GM19193 (cell line): ENCODE data around the gene AP3D1.
A peak's percentile ranks its signal among the peaks of the same experiment; 100 is the strongest.

Experiments used
- POLR2A ChIP-seq: IDR thresholded peaks from 4 replicates; pipeline ENCODE4 v1.6.1; 2011; ENCODE audit not compliant: insufficient read depth, insufficient read length; ENCODE audit errors: extremely low read depth

The AP3D1 gene

GRCh38 chr19:2077833-2078619, 73.3 kb downstream of the AP3D1 start:
- TF ChIP-seq POLR2A = peak; percentile 34

- no peak for TF ChIP-seq POLR2A
Measured at GRCh38 chr19:2077398-2077797, 74.0 kb downstream of the AP3D1 start.

- TF ChIP-seq POLR2A = no peak
Measured at GRCh38 chr19:2076526-2076944, 74.8 kb downstream of the AP3D1 start.

DNA sequence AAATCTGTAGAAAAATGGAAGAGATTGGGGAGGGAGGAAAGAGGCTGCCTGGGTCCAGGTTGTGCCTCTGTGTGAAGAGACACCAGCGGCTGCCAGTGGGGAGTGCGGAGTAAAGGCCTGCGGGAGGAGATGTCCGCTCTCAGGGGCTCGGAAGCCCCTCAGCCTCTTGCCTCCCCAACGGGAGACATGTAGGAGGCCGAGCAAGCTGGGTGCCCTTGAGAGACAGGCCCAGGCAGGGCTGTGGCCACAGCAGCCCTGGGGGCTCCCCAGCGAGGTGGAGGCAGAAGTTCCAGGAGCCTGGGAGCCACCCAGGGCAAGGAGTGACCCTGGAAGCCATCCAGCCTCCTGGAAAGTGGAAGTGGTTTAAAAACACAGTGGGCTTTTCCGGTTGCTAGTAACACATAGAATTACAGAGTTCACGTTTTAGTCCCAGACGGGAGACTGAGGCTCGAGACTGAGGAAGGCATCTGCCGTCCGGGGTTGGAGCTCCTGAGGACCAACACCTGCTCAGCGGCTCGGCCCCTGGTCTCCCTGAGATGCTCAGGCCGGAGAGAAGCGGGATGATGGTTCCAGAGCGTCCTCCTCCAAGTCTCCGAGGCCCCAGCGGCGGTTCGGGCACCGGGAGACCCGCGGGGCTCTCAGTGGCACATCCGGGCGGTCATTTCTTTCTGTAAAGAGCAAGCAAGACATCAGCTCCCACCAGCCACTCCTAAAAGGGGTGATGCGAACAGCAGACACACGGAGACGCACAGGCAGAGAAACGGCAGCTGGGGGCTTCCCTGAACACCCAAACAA, 78.4 kb downstream of the AP3D1 start:
- TF ChIP-seq POLR2A = peak; percentile 14

- no peak for TF ChIP-seq POLR2A
Measured at GRCh38 chr19:2070986-2071673, 80.2 kb downstream of the AP3D1 start.

DNA sequence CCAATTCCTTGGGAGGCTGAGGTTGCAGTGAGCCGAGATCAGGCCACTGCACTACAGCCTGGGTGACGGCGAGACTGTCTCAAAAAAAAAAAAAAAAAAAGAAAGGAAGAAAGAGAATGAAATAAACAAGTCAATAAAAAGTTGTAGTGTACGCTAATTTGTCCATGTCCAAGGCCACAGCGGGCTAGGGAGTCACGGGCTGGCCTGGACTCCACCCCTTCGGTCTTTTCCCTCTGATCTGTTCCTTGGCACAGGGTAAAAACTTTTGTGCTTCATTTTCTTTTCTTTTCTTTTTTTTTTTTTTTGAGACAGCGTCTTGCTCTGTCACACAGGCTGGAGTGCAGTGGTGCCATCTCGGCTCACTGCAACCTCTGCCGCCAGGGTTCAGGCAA, 80.9 kb downstream of the AP3D1 start:
- TF ChIP-seq POLR2A = no peak

DNA sequence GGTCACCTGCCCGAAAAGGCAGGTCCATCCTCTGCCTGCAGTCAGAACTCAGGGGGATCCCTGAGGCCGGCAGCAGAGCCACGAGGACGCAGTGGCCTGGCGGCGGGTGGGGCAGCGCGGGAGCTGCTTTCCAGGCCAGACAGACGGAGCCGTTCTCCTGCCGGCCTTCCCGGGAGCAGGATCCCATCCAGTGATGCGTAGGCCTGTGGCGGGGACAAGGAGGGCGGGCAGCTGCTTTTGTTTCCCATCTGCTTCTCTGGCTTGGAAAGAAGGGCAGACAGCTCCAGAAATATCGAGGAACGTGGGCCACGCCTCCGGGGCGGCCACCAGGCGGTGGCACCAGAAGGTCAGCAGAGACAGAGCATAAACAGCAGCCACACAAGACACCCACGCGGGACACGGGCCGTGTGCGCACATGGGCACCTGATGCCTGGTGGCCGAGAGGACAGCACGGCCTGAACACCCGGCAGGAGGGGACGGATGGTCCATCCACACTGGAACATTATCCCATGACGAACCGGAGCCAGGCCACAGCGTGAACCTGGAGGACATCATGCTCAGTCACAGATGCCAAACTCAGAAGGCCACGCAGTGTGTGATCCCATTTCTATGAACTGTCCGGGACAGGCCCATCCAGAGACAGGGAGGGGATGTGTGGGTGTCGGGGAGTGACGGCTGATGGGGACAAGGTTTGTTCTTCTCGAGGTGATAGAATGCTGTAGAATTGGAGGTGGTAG, 86.4 kb downstream of the AP3D1 start:
- TF ChIP-seq POLR2A = no peak

GRCh38 chr19:2064395-2064787, 87.0 kb downstream of the AP3D1 start:
- no peak for TF ChIP-seq POLR2A

DNA sequence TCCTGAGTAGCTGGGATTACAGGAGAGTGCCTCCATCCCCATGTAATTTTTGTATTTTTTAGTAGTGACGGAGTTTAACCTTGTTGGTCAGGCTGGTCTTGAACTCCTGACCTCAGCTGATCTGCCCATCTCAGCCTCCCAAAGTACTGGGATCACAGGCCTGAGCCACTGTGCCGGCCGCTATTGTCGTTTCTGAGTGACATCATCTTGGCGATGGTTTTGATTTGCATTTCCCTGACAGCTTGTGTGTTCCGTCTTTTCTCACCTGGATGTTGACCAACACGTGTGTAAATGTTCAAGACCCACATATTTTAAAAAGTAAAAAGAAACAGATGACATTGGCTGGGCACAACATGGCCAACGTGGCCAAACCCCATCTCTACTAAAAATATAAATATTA, 87.5 kb downstream of the AP3D1 start:
- no peak for TF ChIP-seq POLR2A

DNA sequence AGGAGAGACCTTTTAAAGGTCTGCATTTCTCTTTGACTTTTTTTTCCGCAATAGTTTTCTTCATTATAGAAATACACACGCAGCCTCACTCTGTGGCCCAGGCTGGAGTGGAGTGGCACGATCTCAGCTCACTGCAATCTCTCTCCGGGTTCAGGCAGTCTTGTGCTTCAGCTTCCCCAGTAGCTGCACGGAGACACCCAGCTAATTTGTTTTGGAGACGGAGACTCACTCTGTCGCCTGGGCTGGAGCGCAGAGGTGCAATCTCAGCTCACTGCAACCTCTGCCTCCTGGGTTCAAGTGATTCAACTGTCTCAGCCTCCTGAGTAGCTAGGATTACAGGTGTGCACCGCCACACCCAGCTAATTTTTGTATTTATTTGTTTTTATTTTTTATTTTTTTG, 88.6 kb downstream of the AP3D1 start:
- TF ChIP-seq POLR2A = no peak

GRCh38 chr19:2062389-2062729, 89.0 kb downstream of the AP3D1 start:
- no peak for TF ChIP-seq POLR2A

DNA sequence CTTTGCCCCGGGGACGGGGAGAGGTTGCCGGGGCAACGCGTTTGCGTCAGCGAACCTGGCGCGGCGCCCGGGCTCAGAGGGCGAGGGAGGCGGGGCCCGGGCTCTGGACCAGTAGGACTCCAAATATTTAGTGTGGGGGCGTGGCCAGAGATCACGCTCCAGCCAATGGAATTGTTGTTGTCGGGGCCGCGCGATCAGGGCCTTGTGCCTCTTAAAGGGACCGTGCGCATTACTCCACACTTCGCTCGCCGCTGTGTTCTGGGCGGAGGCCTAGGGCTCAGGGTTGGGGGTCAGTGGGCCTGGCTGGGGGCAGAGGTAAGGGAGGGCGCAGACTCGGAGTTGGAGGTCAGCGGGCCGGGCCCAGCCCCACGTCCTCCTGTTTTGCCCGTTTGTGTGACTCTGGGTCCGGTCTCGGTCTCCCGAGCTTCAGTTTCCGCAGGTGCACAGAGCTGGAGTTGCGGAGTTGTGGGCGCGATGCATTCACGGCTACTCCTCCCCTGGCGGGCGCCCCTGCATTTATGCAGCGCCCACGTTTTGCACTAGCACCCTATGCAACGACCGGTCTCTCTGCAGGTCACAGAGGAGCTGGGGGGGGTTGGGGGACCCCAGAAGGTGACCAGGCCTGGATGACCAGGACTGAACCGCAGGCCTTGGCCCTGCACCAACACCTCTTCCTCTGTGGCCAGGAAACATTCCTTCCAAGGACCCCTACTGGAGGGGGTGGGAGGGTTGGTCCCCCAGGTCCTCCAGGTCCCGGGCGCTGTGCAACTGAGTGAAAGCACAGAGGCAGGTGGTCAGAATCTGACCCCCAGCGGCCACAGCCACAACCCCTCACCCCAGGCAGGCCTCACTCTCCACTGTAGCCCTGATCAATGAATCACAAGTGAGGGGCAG, 89.6 kb downstream of the AP3D1 start:
- peak; percentile 75 for TF ChIP-seq POLR2A

GRCh38 chr19:2060884-2061494, 90.4 kb downstream of the AP3D1 start:
- TF ChIP-seq POLR2A = peak; percentile 62

DNA sequence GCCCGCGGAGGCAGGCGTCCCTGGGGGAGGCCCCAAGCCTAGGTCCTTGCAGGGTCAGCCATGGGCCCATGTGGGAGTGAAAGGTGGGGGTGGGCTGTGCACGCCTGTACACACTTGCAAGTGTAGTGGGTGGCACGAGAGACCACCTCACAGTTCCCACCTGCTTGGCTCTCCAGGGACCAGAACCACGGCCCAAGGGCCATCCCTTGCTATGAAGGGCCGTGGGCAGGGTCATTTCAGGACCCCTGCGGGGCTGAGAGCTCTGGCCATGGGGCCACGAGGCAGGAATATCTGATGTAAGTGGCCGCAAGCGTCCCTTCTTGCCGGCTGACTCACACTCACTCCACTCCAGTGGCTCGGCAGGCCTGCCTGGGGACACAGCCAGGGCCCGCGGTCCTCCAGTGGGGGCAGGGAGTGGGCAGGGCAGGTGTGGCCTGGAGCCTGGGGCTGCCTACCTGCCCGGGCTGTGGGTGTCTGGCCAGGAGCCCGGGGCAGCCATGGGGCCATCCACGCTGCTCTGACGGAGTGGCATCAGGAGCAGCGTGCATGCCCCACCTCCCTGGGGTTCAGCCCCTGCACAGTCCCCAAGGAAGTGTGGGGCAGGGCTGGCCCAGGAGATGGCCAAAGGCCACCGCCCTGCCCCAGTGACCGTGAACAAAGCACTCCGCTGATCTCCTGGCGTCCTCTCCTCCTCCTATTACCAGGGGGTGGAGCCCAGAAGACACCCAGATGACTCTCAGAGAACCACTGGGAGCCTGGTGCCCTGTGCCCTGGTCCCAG, 91.8 kb downstream of the AP3D1 start:
- TF ChIP-seq POLR2A = no peak
